Measurements from ENCODE around the gene ZNF536.
"Not testable (repeated sequence)": the region's sequence is repeated elsewhere in the genome, so short reads cannot be mapped to it uniquely, and the experiment has no call there.

The ZNF536 gene

GRCh38 chr19:30391554-30392551 is 19.7 kb downstream of the ZNF536 start:
- no peaks in the 10 kb centered on the region for H3K36me3 ChIP-seq (ENCODE audit: control insufficient read depth, insufficient read depth, low read length)
- H3K4me3 ChIP-seq (ENCODE audit: low read depth, low read length): peak overlapping the region; percentile 49
- H3K9ac ChIP-seq (ENCODE audit: low read depth, low read length): no peak overlapping the region

GRCh38 chr19:30393046-30393445 is 20.9 kb downstream of the ZNF536 start:
- H3K27me3 ChIP-seq (ENCODE audit: control insufficient read depth, insufficient read depth, low read length): peaks cover 10% of the 10 kb centered on the region
- H3K36me3 ChIP-seq (ENCODE audit: control insufficient read depth, insufficient read depth, low read length): no peaks in the 10 kb centered on the region
- no peaks in the 10 kb centered on the region for H3K9me3 ChIP-seq (ENCODE audit: control insufficient read depth, insufficient read depth, low read length)
- no peak overlapping the region for H3K27ac ChIP-seq (ENCODE audit: low read depth, low read length)
- no peak overlapping the region for H3K9ac ChIP-seq (ENCODE audit: low read depth, low read length)
- no peak overlapping the region for H3K4me3 ChIP-seq (ENCODE audit: low read depth, low read length)
- H3K4me1 ChIP-seq (ENCODE audit: control insufficient read depth, insufficient read depth, low read length): peaks cover 26% of the 10 kb centered on the region

More at GRCh38 chr19:30391554-30392551, 19.7 kb downstream of the ZNF536 start:
- H3K4me1 ChIP-seq (ENCODE audit: control insufficient read depth, insufficient read depth, low read length): peaks cover 26% of the 10 kb centered on the region
- H3K27ac ChIP-seq (ENCODE audit: low read depth, low read length): peak overlapping the region; percentile 16
- H3K9me3 ChIP-seq (ENCODE audit: control insufficient read depth, insufficient read depth, low read length): no peaks in the 10 kb centered on the region
- peaks cover 10% of the 10 kb centered on the region for H3K27me3 ChIP-seq (ENCODE audit: control insufficient read depth, insufficient read depth, low read length)

- H3K4me1 ChIP-seq (ENCODE audit: control insufficient read depth, insufficient read depth, low read length): peaks cover 26% of the 10 kb centered on the region
- H3K9ac ChIP-seq (ENCODE audit: low read depth, low read length): no peak overlapping the region
- peaks cover 10% of the 10 kb centered on the region for H3K27me3 ChIP-seq (ENCODE audit: control insufficient read depth, insufficient read depth, low read length)
- H3K4me3 ChIP-seq (ENCODE audit: low read depth, low read length): no peak overlapping the region
- H3K9me3 ChIP-seq (ENCODE audit: control insufficient read depth, insufficient read depth, low read length): no peaks in the 10 kb centered on the region
- no peak overlapping the region for H3K27ac ChIP-seq (ENCODE audit: low read depth, low read length)
- H3K36me3 ChIP-seq (ENCODE audit: control insufficient read depth, insufficient read depth, low read length): no peaks in the 10 kb centered on the region
Observed at GRCh38 chr19:30393729-30394480, 21.7 kb downstream of the ZNF536 start.

- Histone ChIP-seq H3K27ac (ENCODE audit: low read depth, low read length) (no peak overlapping the region), H3K4me1 (ENCODE audit: control insufficient read depth, insufficient read depth, low read length) (peaks cover 26% of the 10 kb centered on the region), H3K27me3 (ENCODE audit: control insufficient read depth, insufficient read depth, low read length) (peaks cover 10% of the 10 kb centered on the region), H3K9ac (ENCODE audit: low read depth, low read length) (no peak overlapping the region), H3K36me3 (ENCODE audit: control insufficient read depth, insufficient read depth, low read length) (no peaks in the 10 kb centered on the region), H3K4me3 (ENCODE audit: low read depth, low read length) (no peak overlapping the region), H3K9me3 (ENCODE audit: control insufficient read depth, insufficient read depth, low read length) (no peaks in the 10 kb centered on the region)
Observed at GRCh38 chr19:30394481-30395151, 22.4 kb downstream of the ZNF536 start.

GRCh38 chr19:30395283-30395682 is 23.1 kb downstream of the ZNF536 start:
- Histone ChIP-seq H3K4me1 (ENCODE audit: control insufficient read depth, insufficient read depth, low read length) (peaks cover 26% of the 10 kb centered on the region), H3K9ac (ENCODE audit: low read depth, low read length) (no peak overlapping the region), H3K9me3 (ENCODE audit: control insufficient read depth, insufficient read depth, low read length) (no peaks in the 10 kb centered on the region), H3K27ac (ENCODE audit: low read depth, low read length) (no peak overlapping the region), H3K36me3 (ENCODE audit: control insufficient read depth, insufficient read depth, low read length) (no peaks in the 10 kb centered on the region), H3K4me3 (ENCODE audit: low read depth, low read length) (no peak overlapping the region), H3K27me3 (ENCODE audit: control insufficient read depth, insufficient read depth, low read length) (peaks cover 10% of the 10 kb centered on the region)

- not testable (repeated sequence) for H3K9me3 ChIP-seq (ENCODE audit: control insufficient read depth, insufficient read depth, low read length); H3K9ac ChIP-seq (ENCODE audit: low read depth, low read length); H3K27me3 ChIP-seq (ENCODE audit: control insufficient read depth, insufficient read depth, low read length); H3K4me1 ChIP-seq (ENCODE audit: control insufficient read depth, insufficient read depth, low read length); H3K27ac ChIP-seq (ENCODE audit: low read depth, low read length); H3K4me3 ChIP-seq (ENCODE audit: low read depth, low read length); H3K36me3 ChIP-seq (ENCODE audit: control insufficient read depth, insufficient read depth, low read length)
Observed at GRCh38 chr19:30398539-30398938, 26.4 kb downstream of the ZNF536 start.

GRCh38 chr19:30401956-30402355 is 29.8 kb downstream of the ZNF536 start:
- H3K4me1 ChIP-seq (ENCODE audit: control insufficient read depth, insufficient read depth, low read length): peaks cover 8% of the 10 kb centered on the region
- no peak overlapping the region for H3K9ac ChIP-seq (ENCODE audit: low read depth, low read length)
- no peaks in the 10 kb centered on the region for H3K36me3 ChIP-seq (ENCODE audit: control insufficient read depth, insufficient read depth, low read length)
- no peaks in the 10 kb centered on the region; the same call in 1 of the 2 replicates for H3K27me3 ChIP-seq (ENCODE audit: control insufficient read depth, insufficient read depth, low read length)
- H3K27ac ChIP-seq (ENCODE audit: low read depth, low read length): no peak overlapping the region
- H3K4me3 ChIP-seq (ENCODE audit: low read depth, low read length): no peak overlapping the region
- H3K9me3 ChIP-seq (ENCODE audit: control insufficient read depth, insufficient read depth, low read length): no peaks in the 10 kb centered on the region

GRCh38 chr19:30402436-30403202 is 30.4 kb downstream of the ZNF536 start:
- H3K9ac ChIP-seq (ENCODE audit: low read depth, low read length): no peak overlapping the region
- H3K4me1 ChIP-seq (ENCODE audit: control insufficient read depth, insufficient read depth, low read length): peaks cover 8% of the 10 kb centered on the region; the same call in 1 of the 2 replicates
- H3K36me3 ChIP-seq (ENCODE audit: control insufficient read depth, insufficient read depth, low read length): no peaks in the 10 kb centered on the region
- no peak overlapping the region for H3K4me3 ChIP-seq (ENCODE audit: low read depth, low read length)
- no peak overlapping the region for H3K27ac ChIP-seq (ENCODE audit: low read depth, low read length)
- H3K9me3 ChIP-seq (ENCODE audit: control insufficient read depth, insufficient read depth, low read length): no peaks in the 10 kb centered on the region
- H3K27me3 ChIP-seq (ENCODE audit: control insufficient read depth, insufficient read depth, low read length): no peaks in the 10 kb centered on the region; the same call in 1 of the 2 replicates

- no peaks in the 10 kb centered on the region; the same call in 1 of the 2 replicates for H3K27me3 ChIP-seq (ENCODE audit: control insufficient read depth, insufficient read depth, low read length)
- H3K4me1 ChIP-seq (ENCODE audit: control insufficient read depth, insufficient read depth, low read length): peaks cover 8% of the 10 kb centered on the region; the same call in 1 of the 2 replicates
- H3K27ac ChIP-seq (ENCODE audit: low read depth, low read length): no peak overlapping the region
- no peak overlapping the region for H3K4me3 ChIP-seq (ENCODE audit: low read depth, low read length)
- H3K9ac ChIP-seq (ENCODE audit: low read depth, low read length): no peak overlapping the region
- no peaks in the 10 kb centered on the region for H3K9me3 ChIP-seq (ENCODE audit: control insufficient read depth, insufficient read depth, low read length)
- H3K36me3 ChIP-seq (ENCODE audit: control insufficient read depth, insufficient read depth, low read length): no peaks in the 10 kb centered on the region
Observed at GRCh38 chr19:30403203-30403985, 31.2 kb downstream of the ZNF536 start.

Measured in HUES48 (cell line).